Erythroblast (primary cell): ENCODE data around the gene CEP170B.

Experiments used
- DNase-seq, 2 experiments: peaks; one replicate each; lab custom pipeline; 2025; lab: John Stamatoyannopoulos, UW
- GATA1 ChIP-seq: IDR thresholded peaks from 2 replicates; pipeline ENCODE4 v1.6.1; 2011; ENCODE audit warnings: low read depth, mild to moderate bottlenecking, control low read depth, low read length, moderate library complexity
- POLR2A ChIP-seq: IDR thresholded peaks from 2 replicates; pipeline ENCODE4 v1.6.1; 2011; ENCODE audit warnings: mild to moderate bottlenecking, low read length

The CEP170B gene

DNA sequence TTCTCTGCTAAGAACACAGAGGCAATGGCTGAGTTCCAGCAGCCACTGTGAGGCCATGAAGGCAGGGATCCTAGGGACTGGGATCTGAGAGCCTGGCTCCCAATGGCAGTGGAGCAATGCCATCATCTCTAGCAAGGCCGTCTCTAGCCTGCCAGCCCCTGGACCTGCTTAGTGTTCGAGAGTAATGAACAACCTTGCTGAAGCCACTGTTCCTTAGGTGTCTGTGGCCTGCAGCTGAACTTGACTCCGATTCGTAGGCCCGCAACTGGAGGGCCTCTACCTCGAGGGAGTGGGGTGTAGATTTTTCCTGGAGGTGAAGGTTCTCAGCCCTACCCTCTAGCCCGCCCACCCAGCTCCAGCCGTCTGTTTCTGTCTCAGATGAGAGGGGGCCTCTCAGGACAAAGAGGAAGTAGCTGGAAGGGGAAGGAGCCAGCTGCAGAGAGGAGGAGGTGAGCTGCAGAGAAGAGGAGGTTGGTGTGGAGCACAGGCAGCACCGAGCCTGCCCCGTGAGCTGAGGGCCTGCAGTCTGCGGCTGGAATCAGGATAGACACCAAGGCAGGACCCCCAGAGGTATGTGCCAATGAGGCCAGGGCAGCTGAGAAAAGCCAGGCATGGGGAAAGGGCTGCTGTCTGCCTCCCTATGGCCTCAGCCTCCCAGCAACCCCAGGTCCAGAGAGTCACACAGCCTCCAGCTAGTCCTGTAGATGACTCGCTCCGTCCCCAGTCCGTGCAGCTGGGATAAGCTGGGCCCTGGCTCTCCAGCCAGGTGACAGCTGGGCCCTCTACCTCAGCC lies 59.5 kb downstream of the CEP170B start, which contains the start of gene PLD4:
PLD4 (plus strand) TSS at position 459 of the 793 bp plus-strand sequence. CDS start 2,262 bp downstream, outside the sequence.
- TF ChIP-seq POLR2A (no peak), GATA1 (no peak)
- no peak for DNase-seq

GRCh38 chr14:104925214-104925854 lies 60.3 kb downstream of the CEP170B start:
- TF ChIP-seq POLR2A (no peak), GATA1 (no peak)
- DNase-seq, result no peak

DNA sequence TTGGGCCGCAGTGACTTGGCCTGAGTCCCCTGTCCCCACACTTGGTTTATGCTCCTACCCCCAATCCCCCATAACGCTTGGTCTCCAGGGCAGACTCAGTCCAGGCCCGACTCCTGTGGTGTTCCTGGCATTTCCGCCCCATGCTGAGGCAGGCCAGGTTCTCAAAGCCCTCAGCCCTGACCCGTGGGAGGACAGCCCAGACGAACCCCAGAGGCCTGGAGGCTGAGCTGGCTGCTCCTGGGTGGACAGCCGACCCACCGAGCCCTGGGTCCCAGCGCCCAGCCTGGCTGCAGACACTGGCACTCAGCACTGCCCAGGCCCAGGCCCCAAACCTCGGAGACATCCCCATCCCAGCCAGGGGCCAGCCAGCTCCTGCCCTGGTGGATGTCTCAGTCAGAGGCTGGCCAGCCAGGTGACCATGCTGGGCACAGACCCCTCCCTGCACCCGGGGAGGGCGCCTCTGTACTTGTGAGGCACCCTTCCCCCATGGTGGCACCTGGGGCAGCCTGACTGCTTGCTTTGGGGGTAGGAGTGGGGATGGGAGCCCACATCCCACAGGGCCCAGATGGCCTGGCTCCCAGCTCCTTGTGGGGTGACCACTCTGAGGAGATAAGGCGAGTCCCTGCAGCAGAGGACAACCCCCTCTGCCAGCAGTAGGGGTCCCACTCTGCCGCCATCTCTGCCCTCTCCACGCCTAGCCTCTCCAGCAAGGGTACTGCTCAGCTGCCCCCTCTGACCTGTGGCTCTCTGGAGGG lies 61.0 kb downstream of the CEP170B start:
- TF ChIP-seq POLR2A (no peak), GATA1 (no peak)
- DNase-seq, result no peak

- no peak for TF ChIP-seq POLR2A
- no peak for DNase-seq
Observed at GRCh38 chr14:104926619-104927431, 61.8 kb downstream of the CEP170B start.

DNA sequence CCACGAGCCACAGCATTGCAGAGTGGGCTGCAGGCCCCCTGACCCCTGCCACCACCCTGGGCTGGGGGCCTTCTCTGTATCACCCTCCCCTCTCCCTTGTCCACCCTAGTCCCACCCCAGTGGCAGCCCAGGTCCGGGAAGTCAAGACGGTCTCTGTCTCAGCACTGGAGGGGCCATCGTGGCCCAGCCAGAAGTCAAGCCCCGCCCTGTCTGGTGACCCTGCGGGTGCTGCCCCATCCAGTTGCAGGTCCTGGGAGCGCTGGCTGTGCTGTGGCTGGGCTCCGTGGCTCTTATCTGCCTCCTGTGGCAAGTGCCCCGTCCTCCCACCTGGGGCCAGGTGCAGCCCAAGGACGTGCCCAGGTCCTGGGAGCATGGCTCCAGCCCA lies 62.4 kb downstream of the CEP170B start:
- TF ChIP-seq GATA1 (no peak), POLR2A (no peak)
- DNase-seq, result no peak

- DNase-seq, result no peak
- no peak for TF ChIP-seq GATA1
- TF ChIP-seq POLR2A, result no peak
Observed at GRCh38 chr14:104927901-104928300, 62.8 kb downstream of the CEP170B start.

- no peak for DNase-seq
- TF ChIP-seq POLR2A (no peak), GATA1 (no peak)
Observed at GRCh38 chr14:104928391-104929133, 63.5 kb downstream of the CEP170B start.

DNA sequence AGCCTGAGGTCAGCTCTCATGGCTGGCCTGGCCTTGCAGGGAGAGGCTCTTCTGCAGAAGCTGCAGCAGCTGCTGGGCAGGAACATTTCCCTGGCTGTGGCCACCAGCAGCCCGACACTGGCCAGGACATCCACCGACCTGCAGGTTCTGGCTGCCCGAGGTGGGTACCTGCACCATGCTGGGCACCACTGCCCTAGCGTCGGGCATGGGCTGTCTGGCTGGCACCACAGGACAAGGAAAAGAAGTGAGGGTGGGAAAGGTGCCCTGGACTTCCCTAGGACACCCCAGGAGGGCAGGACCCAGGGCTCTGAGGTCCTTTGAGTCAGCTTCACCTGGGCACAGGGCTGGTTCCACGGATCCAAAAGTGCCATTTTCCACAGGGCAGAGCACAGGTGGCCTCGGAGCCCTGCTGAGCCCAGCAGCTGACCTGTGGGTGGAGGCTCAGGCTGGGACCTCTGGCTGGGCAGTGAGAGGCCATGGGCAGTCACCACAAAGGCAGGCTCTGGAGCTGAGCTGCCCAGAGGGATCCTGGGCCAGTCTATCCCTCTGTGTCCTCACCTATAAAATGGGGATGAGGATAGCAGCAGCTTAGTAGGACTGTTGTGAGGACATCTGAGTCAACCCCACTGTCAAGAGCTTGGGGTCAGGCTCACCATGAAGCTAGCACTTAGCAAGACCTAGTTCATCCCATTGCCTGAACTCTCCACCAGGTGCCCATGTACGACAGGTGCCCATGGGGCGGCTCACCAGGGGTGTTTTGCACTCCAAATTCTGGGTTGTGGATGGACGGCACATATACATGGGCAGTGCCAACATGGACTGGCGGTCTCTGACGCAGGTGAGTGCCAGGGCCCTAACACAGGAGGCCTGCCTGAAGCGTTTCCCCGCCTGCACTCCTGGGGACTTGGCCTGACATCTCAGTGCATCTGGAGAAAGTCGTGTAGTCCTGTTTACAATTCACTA lies 64.5 kb downstream of the CEP170B start:
- TF ChIP-seq GATA1 (no peak), POLR2A (no peak)
- DNase-seq, result no peak

DNA sequence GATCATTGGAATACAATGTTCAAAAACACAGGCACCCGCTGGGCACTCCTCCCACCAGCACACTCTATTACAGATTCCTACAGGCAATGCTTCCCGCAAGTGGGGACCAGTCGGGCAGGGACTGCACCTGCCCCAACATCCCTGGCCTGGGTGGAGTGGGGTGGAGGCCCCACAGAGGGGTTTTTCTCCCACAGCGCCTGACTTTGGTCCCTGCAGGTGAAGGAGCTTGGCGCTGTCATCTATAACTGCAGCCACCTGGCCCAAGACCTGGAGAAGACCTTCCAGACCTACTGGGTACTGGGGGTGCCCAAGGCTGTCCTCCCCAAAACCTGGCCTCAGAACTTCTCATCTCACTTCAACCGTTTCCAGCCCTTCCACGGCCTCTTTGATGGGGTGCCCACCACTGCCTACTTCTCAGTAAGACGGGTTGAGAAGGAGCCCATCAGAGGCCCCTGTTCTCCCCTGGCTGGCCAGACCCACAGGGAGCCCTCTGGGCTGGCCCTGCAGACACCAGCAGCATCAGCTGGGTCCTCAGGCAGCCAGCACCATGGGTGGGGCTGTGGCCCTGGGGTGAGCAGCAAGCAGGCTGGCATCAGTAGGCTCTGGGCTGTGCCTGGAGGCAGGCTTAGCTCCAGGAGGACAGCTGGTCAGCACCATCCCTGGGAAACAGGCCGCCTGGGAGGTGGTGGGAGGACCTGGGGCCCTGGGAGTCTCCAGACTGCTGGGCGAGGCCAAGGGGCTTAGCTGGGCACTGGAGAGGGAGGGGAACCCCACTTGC lies 65.6 kb downstream of the CEP170B start:
- no peak for TF ChIP-seq POLR2A
- TF ChIP-seq GATA1, result no peak
- DNase-seq, result no peak

DNA sequence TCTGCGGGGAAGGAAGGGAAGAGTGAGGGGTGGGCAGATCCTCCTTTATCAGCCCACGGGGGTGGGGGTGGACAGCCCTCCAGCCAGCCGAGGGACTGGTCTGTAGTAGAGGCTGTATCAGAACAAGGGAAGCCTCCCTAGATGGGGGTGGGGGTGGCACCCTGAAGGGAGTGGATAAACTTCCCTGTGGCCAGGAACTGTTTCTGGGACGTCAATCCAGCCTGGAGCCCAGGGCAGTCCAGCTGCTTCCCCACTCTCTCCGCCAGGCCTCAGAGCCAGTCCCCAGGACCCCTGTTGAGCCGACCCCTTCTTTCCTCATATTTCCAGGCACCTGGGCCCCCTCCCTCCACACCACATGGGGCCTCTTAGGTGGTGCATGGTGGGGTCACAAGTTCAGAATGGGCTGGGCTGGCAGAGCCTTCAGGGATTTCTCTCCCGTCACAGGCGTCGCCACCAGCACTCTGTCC lies 66.3 kb downstream of the CEP170B start:
- no peak for DNase-seq
- TF ChIP-seq GATA1 (no peak), POLR2A (no peak)
